ENCODE results near the gene IL5.
"Not testable (repeated sequence)": the region's sequence is repeated elsewhere in the genome, so short reads cannot be mapped to it uniquely, and the experiment has no call there.

The IL5 gene

GRCh38 chr5:132543472-132544201 is at the start of gene IL5:
IL5 (minus strand) TSS chr5:132543522; CDS start chr5:132543478, 44 bp downstream.
- no peak for DNase-seq (ENCODE audit: low spot score)

- DNase-seq (ENCODE audit: low spot score): no peak
Measured at GRCh38 chr5:132592521-132592920, 49.2 kb upstream of the IL5 start.

GRCh38 chr5:132591145-132591544 is 47.8 kb upstream of the IL5 start:
- no peak for DNase-seq (ENCODE audit: low spot score)

- DNase-seq (ENCODE audit: low spot score): no peak
Measured at GRCh38 chr5:132589467-132589866, 46.1 kb upstream of the IL5 start.

- DNase-seq (ENCODE audit: low spot score): no peak
Measured at GRCh38 chr5:132586063-132586462, 42.7 kb upstream of the IL5 start.

GRCh38 chr5:132584560-132584959 is 41.2 kb upstream of the IL5 start:
- not testable (repeated sequence) for DNase-seq (ENCODE audit: low spot score)

GRCh38 chr5:132576123-132576522 is 32.8 kb upstream of the IL5 start:
- DNase-seq (ENCODE audit: low spot score): no peak

- DNase-seq (ENCODE audit: low spot score): no peak
Measured at GRCh38 chr5:132566657-132567056, 23.3 kb upstream of the IL5 start.

GRCh38 chr5:132564555-132564954 is 21.2 kb upstream of the IL5 start:
- DNase-seq (ENCODE audit: low spot score): not testable (repeated sequence)

- DNase-seq (ENCODE audit: low spot score): no peak
Measured at GRCh38 chr5:132561601-132562000, 18.3 kb upstream of the IL5 start.

- DNase-seq (ENCODE audit: low spot score): no peak
Measured at GRCh38 chr5:132559383-132560060, 16.2 kb upstream of the IL5 start.

GRCh38 chr5:132557478-132558172 is 14.3 kb upstream of the IL5 start:
- peak; percentile 40 for DNase-seq (ENCODE audit: low spot score)

GRCh38 chr5:132556763-132557477 is 13.6 kb upstream of the IL5 start, which contains the start of gene RAD50:
RAD50 (plus strand) TSS chr5:132556977; CDS start chr5:132557325, 348 bp downstream.
- peak; percentile 75 for DNase-seq (ENCODE audit: low spot score)

GRCh38 chr5:132556153-132556762 is 12.9 kb upstream of the IL5 start:
- DNase-seq (ENCODE audit: low spot score): no peak

- DNase-seq (ENCODE audit: low spot score): no peak
Measured at GRCh38 chr5:132549576-132549975, 6.3 kb upstream of the IL5 start.

GRCh38 chr5:132548834-132549233 is 5.5 kb upstream of the IL5 start:
- DNase-seq (ENCODE audit: low spot score): not testable (repeated sequence)

GRCh38 chr5:132547269-132547668 is 3.9 kb upstream of the IL5 start:
- no peak for DNase-seq (ENCODE audit: low spot score)

GRCh38 chr5:132546108-132546507 is 2.8 kb upstream of the IL5 start:
- no peak for DNase-seq (ENCODE audit: low spot score)

- DNase-seq (ENCODE audit: low spot score): no peak
Measured at GRCh38 chr5:132540764-132541163, 2.6 kb downstream of the IL5 start.

GRCh38 chr5:132540149-132540548 is 3.2 kb downstream of the IL5 start:
- DNase-seq (ENCODE audit: low spot score): no peak

- DNase-seq (ENCODE audit: low spot score): no peak
Measured at GRCh38 chr5:132539716-132540115, 3.6 kb downstream of the IL5 start.

- DNase-seq (ENCODE audit: low spot score): no peak
Measured at GRCh38 chr5:132530946-132531345, 12.4 kb downstream of the IL5 start.
